H1 (cell line): ENCODE results near the gene OLFML2B. TPM values are rescaled to one million over a fixed set of nuclear protein-coding genes. Genes with fewer than 3 reads are reported as not detected.

Experiments used
- ATF2 ChIP-seq: IDR thresholded peaks from 2 replicates; pipeline ENCODE4 v1.6.1; 2012; ENCODE audit warnings: low read length, inconsistent platforms
- CBX8 ChIP-seq: fragments of 300-800, 300-1000 bp; sonication (generic); IDR thresholded peaks from 2 replicates; pipeline ENCODE4 v1.7.1; 2016; ENCODE audit warnings: low read depth, low read length, borderline replicate concordance
- MAFK ChIP-seq: IDR thresholded peaks from 2 replicates; pipeline ENCODE4 v1.6.1; 2012; ENCODE audit warnings: low read depth, mild to moderate bottlenecking, improper control_type of control experiment, low read length
- MAX ChIP-seq: IDR thresholded peaks from 2 replicates; pipeline ENCODE4 v1.6.1; 2012; ENCODE audit warnings: inconsistent platforms
- SIN3A ChIP-seq, 2 experiments: IDR thresholded peaks in 1 of 2; conservative IDR thresholded peaks in 1 of 2; 2 replicates each; pipeline ENCODE4 v1.6.1; 2011 to 2012; ENCODE audit warnings: low read length in 2 of 2, improper control_type of control experiment in 1 of 2, low read depth in 1 of 2, mild to moderate bottlenecking in 1 of 2
- TBP ChIP-seq: IDR thresholded peaks from 2 replicates; pipeline ENCODE4 v1.6.1; 2011; ENCODE audit warnings: low read depth, low read length, improper control_type of control experiment
- polyA plus RNA-seq, 7 experiments: library from polyadenylated mRNA; depleted of rRNA in 3 of 7; stranded (reverse) in 5 of 7; unstranded in 2 of 7; fragments of >200 nt in 5 of 7; fragments of 200-250 nt in 2 of 7; gene quantifications; 1 replicate in 5 of 7; 2 replicates in 1 of 7; 4 replicates in 1 of 7; pipeline versions ENCODE4 v1.2.1 to v1.2.3, GENCODE V29; 2011 to 2013; ENCODE audit warnings: missing spikeins in 2 of 7, mixed read lengths in 2 of 7
- total RNA-seq: library from RNA; stranded (reverse); fragmentation: NEBNext Ultra II Directional; extraction: Animal tissue kit (Norgen Biotek cat#: 25700); gene quantifications from 2 replicates; pipeline ENCODE4 v1.2.1, GENCODE V29; 2021

OLFML2B gene
- total and polyA plus RNA-seq, 2 of the 8 experiments (the other 6 are each of a cell fraction or from before 2014, with no cell fraction given), result 6.5 to 10.4 TPM

- no peak for TF ChIP-seq ATF2
- TF ChIP-seq CBX8, result no peak
- TF ChIP-seq TBP, result no peak
- no peak for TF ChIP-seq MAFK
- TF ChIP-seq MAX, result no peak
- no peak for TF ChIP-seq SIN3A (conservative IDR thresholded peaks at IDR 0.05 in 1 of 2, IDR thresholded peaks at IDR 0.05 in 1 of 2; ENCODE audit: low read depth in 1 of 2, low read length in 2 of 2)
Measured at GRCh38 chr1:161954466-161954865, 69.2 kb downstream of the OLFML2B start (continued).
